Measurements from ENCODE around the gene CEACAM5. TPM values are rescaled to one million over a fixed set of nuclear protein-coding genes. Genes with fewer than 3 reads are reported as not detected.

CEACAM5 gene
- total RNA-seq, 2 experiments from 2014 or later = not detected

DNA sequence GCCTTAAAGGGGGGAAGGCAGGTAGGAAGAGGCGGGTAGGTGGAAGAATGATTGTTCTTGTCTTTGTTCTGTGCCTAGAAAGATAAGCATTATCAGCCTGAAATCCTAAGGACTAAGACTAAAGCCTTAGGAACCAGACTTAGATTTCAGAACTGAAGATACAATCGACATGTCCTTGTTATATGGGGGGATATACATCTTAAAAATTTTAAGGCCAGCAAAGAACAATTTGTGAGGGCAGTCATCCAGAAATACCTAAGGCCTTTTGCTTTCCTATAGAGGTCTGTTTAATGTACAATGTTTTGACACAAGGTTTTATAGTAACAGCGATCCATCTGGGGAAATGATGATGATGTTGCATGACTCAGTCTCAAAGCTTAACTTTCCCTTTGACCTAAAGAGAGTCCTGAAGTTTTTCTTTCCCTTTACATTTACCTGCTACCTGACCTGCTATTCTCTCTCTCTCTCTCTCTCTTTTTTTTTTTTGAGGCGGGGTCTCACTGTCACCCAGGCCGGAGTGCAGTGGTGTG, 26.7 kb downstream of the CEACAM5 start:
- no peaks in the 10 kb centered on the region for H3K36me3 ChIP-seq (ENCODE audit: insufficient read depth, low read length)
- no peak for TF ChIP-seq EZH2phosphoT487 (IDR thresholded peaks at IDR 0.05; ENCODE audit: borderline replicate concordance, low read depth, low read length)
- TF ChIP-seq, protein P1, sequence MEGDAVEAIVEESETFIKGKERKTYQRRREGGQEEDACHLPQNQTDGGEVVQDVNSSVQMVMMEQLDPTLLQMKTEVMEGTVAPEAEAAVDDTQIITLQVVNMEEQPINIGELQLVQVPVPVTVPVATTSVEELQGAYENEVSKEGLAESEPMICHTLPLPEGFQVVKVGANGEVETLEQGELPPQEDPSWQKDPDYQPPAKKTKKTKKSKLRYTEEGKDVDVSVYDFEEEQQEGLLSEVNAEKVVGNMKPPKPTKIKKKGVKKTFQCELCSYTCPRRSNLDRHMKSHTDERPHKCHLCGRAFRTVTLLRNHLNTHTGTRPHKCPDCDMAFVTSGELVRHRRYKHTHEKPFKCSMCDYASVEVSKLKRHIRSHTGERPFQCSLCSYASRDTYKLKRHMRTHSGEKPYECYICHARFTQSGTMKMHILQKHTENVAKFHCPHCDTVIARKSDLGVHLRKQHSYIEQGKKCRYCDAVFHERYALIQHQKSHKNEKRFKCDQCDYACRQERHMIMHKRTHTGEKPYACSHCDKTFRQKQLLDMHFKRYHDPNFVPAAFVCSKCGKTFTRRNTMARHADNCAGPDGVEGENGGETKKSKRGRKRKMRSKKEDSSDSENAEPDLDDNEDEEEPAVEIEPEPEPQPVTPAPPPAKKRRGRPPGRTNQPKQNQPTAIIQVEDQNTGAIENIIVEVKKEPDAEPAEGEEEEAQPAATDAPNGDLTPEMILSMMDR (conservative IDR thresholded peaks at IDR 0.05; ENCODE audit: low read length) = no peak
- no peak for DNase-seq (ENCODE audit: low spot score)
- no peak overlapping the region for H3K4me3 ChIP-seq (ENCODE audit: low read depth, low read length, poor library complexity, severe bottlenecking)
- intact Hi-C loops (cut with micrococcal nuclease; ENCODE audit: unreplicated experiment) = no loop called here
- no peaks in the 10 kb centered on the region for H4K20me1 ChIP-seq (ENCODE audit: insufficient read depth, low read length)
- H3K9me3 ChIP-seq (ENCODE audit: low read length) = no peaks in the 10 kb centered on the region
- no peaks in the 10 kb centered on the region for H3K4me1 ChIP-seq (ENCODE audit: insufficient read depth, low read length, poor library complexity, severe bottlenecking)
- H3K4me2 ChIP-seq (ENCODE audit: low read length) = no peak overlapping the region
- no peak overlapping the region for H3K27ac ChIP-seq (ENCODE audit: low read depth, low read length, poor library complexity, severe bottlenecking)
- CTCF ChIA-PET (ENCODE audit: unreplicated experiment) = no interaction called here
- no peaks in the 10 kb centered on the region for H3K79me2 ChIP-seq (ENCODE audit: insufficient read depth, low read depth, low read length)
- no peak overlapping the region for H2AFZ ChIP-seq (ENCODE audit: low read length)
- H3K9me2 ChIP-seq (ENCODE audit: insufficient read depth, low read length) = no peaks in the 10 kb centered on the region
- POLR2A ChIA-PET = no interaction called here
- BruUV-seq (replicated peaks) = no TSS peak

DNA sequence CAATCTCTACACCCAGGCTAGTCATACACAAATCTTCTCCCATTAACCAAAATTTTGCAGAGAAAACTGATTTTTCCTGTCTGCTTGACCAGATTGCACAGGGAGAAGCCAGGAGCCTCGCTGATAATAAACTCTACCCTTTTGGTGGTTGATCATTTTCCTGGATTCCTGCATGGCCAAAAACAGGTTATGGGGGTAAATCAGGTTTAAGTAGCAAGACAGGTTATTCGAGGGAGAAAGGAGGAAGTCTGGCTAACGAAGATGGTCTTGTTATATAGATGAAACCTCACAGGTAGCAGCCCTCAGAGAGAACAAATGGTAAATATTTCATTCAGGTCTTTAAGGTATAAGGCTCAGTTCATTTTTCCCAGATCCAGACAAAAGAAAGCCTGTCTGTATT, 30.9 kb downstream of the CEACAM5 start:
- Histone ChIP-seq H4K20me1 (ENCODE audit: insufficient read depth, low read length) (no peaks in the 10 kb centered on the region), H3K9me3 (ENCODE audit: low read length) (no peaks in the 10 kb centered on the region), H3K79me2 (ENCODE audit: insufficient read depth, low read depth, low read length) (no peaks in the 10 kb centered on the region), H2AFZ (ENCODE audit: low read length) (no peak overlapping the region), H3K4me2 (ENCODE audit: low read length) (no peak overlapping the region), H3K9me2 (ENCODE audit: insufficient read depth, low read length) (no peaks in the 10 kb centered on the region), H3K27ac (ENCODE audit: low read depth, low read length, poor library complexity, severe bottlenecking) (no peak overlapping the region), H3K36me3 (ENCODE audit: insufficient read depth, low read length) (no peaks in the 10 kb centered on the region), H3K4me3 (ENCODE audit: low read depth, low read length, poor library complexity, severe bottlenecking) (no peak overlapping the region), H3K4me1 (ENCODE audit: insufficient read depth, low read length, poor library complexity, severe bottlenecking) (no peaks in the 10 kb centered on the region)
- TF ChIP-seq, protein P1 (conservative IDR thresholded peaks at IDR 0.05; ENCODE audit: low read length) = no peak
- TF ChIP-seq EZH2phosphoT487 (IDR thresholded peaks at IDR 0.05; ENCODE audit: borderline replicate concordance, low read depth, low read length) = no peak
- DNase-seq (ENCODE audit: low spot score) = no peak
- ChIA-PET CTCF (ENCODE audit: unreplicated experiment) (no interaction called here), POLR2A (no interaction called here)
- intact Hi-C loops (cut with micrococcal nuclease; ENCODE audit: unreplicated experiment) = no loop called here
- no TSS peak for BruUV-seq (replicated peaks)

DNA sequence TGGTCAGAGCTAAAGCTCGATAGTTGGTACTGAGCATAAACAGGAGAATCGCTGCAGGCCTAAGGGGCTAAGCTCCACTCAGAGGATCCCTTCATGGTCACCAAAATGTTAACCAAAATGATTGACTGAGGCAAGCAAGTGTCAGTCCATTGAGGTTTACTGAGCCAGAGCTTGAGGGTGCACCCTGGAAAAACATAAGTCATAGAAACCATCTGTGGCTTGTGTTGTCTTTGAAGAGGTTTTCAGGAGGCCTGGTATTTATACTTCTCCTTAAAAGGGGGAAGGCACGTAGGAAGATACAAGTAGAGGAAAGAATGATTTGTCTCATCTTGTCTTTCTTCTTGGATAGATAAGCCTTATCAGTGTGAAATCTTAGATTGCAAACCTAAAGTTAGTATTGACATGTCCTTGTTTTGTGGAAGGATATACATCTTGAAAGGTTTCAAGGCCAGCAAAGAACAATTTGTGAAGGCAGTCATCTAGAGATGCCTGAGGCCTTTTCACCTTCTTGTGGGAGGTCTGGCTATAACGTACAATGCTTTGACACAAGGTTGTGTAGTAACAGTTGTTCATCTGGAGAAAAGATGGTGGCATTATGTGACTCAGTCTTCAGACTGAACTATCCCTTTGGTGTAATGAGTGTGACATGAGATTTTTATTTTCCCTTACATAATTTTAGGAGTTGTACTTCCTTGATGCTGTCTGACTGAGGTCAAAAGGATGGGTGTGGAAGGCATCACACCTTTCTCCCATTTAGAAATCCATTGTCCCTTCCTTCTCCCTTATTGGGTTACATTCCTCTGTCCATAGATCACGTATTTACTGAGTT, 32.2 kb downstream of the CEACAM5 start:
- no peak overlapping the region for H3K4me3 ChIP-seq (ENCODE audit: low read depth, low read length, poor library complexity, severe bottlenecking)
- intact Hi-C loops (cut with micrococcal nuclease; ENCODE audit: unreplicated experiment) = no loop called here
- no peak overlapping the region for H3K27ac ChIP-seq (ENCODE audit: low read depth, low read length, poor library complexity, severe bottlenecking)
- no peaks in the 10 kb centered on the region for H3K36me3 ChIP-seq (ENCODE audit: insufficient read depth, low read length)
- TF ChIP-seq EZH2phosphoT487 (IDR thresholded peaks at IDR 0.05; ENCODE audit: borderline replicate concordance, low read depth, low read length) = no peak
- TF ChIP-seq, protein P1 (conservative IDR thresholded peaks at IDR 0.05; ENCODE audit: low read length) = no peak
- H3K9me3 ChIP-seq (ENCODE audit: low read length) = no peaks in the 10 kb centered on the region
- DNase-seq (ENCODE audit: low spot score) = no peak
- no peaks in the 10 kb centered on the region for H4K20me1 ChIP-seq (ENCODE audit: insufficient read depth, low read length)
- H3K9me2 ChIP-seq (ENCODE audit: insufficient read depth, low read length) = no peaks in the 10 kb centered on the region
- BruUV-seq (replicated peaks) = no TSS peak
- H3K4me1 ChIP-seq (ENCODE audit: insufficient read depth, low read length, poor library complexity, severe bottlenecking) = peaks cover 8% of the 10 kb centered on the region
- H2AFZ ChIP-seq (ENCODE audit: low read length) = no peak overlapping the region
- no peak overlapping the region for H3K4me2 ChIP-seq (ENCODE audit: low read length)
- CTCF ChIA-PET (ENCODE audit: unreplicated experiment) = no interaction called here
- POLR2A ChIA-PET = no interaction called here
- no peaks in the 10 kb centered on the region for H3K79me2 ChIP-seq (ENCODE audit: insufficient read depth, low read depth, low read length)

Measured in OCI-LY7 (cell line).